ENCODE results near the gene NIPAL3.
A peak's percentile ranks its signal among the peaks of the same experiment; 100 is the strongest.
"Not testable (repeated sequence)": the region's sequence is repeated elsewhere in the genome, so short reads cannot be mapped to it uniquely, and the experiment has no call there.

The NIPAL3 gene

DNA sequence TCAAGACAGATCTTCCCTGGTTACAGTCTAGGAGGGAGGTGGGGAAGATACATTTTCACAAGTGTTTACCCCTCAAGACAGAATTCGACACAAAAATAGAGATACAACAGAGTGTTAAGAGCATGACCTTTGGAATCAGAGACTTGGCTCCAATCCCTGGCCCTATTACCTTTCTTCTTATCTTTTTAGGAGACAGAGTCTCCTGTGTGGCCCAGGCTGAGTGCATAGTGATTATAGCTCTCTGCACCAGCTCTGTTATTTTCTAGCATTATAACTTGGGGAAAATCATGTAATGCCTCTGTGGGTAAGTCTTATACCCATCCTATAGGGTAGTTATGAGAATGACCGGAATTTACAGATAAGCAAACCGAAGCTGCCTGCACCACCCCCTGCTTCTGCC lies 9.8 kb downstream of the NIPAL3 start:
- DNase-seq, result no peak

DNA sequence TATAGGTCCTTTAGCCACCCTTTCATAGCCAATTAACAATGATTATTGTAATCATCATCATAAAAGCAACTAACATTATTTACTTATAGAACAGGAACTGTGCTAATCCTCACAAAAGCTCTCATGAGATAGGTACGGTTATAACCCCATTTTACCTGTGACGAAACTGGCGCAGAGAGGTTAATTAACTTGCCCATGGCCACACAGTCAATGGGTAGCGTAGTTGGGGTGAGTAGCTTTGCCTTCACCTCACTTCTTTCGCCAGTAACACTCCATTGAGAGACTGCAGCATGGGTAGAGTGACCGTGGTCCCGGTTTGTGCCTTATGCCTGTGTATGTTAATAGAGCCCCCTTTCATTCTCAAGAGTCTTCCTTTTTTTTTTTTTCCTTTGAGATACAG lies 10.3 kb downstream of the NIPAL3 start:
- no peak for DNase-seq

DNA sequence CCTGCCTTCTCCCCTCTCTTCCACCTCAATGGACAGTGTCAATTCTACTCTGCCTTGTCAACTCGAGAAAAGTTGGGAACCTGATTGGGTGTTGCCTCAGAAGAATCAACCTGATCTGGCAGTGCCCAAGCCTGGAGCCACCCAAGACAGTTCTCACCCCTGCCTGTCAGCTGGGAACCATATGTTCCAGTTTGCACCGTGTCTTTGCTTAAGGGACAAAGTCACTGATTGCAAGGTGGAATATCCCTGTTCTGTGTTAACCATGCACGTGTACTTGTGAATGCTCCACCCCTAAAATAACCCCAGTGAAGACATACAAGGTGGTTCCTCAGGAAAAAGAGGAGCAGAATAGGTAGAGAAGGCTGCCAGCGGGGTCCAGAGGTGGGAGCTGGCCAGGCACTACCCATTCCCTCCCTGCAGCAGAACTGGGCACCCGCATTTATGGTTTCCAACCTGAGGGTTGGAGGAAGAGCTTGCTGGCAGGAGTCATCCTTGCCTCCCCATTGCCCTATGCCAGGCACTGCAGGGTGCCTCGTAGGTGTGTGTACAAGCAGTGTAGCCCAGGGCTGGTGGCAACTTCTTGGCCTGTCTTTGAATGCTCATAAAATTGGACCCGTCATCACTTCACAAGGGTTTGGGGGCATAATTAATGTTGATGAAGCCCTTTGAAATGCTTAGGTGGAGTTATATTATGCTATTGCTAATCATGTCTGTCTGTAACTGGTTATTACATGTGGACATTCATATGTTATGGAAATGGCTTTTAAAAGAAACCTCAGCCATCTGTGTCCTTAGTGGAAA lies 11.3 kb downstream of the NIPAL3 start:
- no peak for DNase-seq

DNA sequence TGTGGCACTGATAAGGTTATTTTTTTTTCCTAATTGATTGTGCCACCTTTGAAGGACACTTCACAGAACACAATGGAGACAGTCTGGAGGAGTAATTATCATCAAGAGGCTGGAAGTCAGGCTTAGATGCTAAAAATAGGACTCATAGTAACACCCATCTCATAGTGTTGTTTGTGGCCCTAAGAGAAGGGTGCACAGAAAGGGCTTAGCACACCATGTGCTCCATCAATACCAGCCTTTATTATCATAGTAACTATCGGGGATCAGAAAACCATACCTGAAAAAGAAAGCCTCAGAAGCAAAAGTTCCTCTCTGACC lies 11.9 kb downstream of the NIPAL3 start:
- DNase-seq, result peak; percentile 9

DNA sequence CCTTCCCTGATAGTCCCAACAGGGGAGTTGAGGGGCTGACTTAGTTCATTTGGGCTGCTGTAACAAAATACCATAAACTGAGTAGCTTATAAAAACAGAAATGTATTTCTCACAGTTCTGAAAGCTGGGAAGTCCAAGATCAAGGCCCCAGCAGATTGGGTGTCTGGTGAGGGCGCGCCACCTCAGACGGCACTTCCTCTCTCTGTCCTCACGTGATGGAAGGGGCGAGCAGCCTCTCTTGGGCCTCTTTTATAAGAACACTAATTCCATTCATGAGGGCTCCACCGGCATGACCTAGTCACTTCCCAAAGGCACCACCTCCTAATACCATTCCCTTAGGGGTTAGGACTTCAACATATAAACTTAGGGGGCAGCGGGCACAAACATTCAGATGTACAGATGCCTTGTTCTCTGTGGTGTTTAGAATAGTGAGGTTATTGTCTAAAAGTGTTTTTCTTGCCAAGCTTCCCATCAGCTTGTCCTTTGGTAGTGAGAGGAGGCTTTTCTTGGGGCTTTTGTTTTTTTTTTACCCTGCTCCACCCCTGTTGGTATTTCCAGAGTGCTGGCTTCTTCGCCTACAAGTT lies 20.3 kb downstream of the NIPAL3 start:
- DNase-seq, result no peak

DNA sequence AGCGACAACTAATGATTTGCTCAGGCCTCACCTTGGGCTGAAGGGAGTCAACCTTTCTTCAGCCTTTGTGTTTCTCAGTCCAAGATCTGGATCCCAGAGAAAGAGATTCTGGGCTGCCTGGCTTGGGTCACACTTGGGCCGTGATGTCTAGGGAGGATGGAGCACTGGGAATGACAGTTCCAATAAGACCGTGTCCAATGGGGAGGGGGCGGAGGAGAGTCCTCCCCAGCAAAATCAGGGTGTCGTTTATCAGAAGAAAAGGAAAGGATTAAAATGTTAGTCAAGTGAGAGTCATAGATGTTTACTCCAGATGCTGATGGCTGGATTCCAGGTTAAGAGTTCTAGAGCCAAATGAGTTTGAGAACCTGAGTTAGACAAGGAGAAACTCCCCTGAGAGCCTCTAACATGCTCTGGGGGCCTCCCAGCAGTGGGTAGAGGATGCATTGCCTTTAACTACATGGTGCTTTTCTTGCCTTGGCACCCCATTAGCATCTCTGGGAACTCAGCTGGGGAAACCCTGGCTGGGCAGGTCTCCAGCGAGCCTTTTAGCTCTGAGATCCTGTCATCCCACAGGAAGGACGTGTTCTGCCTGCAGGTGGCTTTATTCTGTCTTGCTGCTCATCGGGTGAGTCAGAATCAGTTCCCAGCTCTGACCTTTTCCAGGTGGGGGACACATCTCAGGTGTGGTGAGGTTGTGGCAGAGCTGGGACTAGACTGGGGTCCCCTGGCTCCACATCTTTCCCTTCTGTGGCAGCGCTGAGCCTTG lies 22.2 kb downstream of the NIPAL3 start:
- no peak for DNase-seq

DNA sequence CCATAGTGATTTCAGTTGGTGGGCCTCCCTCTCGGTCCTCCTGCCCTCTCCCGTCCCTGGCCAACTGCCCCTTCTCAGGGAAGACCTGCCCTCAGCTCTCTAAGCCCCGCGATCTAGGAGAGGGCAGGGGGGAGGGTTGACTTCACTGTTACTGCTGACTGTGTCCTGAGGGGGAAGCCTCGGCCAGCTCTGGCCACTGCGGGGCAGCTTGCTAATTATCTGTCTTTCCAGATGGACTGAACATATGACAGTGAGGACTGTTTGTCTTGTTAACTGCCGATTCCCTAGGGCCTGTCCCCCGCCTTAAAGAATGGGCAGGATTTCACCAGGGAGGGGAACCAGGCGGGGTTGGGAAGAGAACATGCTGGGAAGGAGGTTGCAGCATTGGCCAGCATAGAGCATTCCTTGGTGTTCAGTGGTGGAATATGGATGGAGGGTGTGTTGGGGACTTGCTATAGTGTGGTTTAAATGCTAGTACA lies 22.9 kb downstream of the NIPAL3 start:
- DNase-seq, result no peak

DNA sequence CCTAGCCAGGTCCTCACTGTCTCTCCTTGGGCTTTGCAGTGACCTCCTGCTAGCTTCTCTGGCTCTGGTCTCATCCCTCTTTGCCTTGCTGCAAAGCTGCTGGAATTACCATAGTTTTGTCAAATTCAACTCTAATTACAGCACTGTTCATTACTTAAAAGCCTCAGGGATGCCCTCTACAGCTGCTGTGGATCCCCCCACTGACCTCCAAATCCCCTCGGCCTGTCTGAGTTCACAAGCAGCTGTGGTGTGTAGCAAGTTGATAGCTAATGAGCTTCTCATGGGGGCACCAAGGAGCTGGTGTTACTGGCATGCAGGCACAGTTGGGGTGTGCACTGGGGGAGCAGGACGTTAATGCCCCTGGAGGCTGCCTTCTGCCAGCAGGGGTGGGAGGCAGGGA lies 24.8 kb downstream of the NIPAL3 start:
- DNase-seq, result no peak

DNA sequence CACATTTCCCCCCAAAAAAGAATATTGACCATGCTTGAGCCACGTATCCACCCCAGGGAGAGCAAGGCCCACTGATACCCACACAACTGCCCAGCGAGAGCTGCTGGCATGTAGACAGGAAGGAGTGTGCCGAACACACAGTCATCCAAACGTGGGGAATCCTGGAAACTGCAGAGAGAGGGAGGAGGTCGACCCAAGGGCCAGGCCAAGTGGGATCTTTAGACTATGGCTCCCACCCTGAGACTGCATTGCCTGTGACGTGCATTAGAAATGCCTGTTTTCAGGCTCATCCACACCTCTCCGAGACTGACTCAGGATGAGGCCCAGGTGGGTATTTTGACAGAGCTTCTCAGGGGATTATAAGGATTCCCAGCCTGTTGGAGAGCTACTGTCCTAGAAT lies 25.9 kb downstream of the NIPAL3 start:
- no peak for DNase-seq

DNA sequence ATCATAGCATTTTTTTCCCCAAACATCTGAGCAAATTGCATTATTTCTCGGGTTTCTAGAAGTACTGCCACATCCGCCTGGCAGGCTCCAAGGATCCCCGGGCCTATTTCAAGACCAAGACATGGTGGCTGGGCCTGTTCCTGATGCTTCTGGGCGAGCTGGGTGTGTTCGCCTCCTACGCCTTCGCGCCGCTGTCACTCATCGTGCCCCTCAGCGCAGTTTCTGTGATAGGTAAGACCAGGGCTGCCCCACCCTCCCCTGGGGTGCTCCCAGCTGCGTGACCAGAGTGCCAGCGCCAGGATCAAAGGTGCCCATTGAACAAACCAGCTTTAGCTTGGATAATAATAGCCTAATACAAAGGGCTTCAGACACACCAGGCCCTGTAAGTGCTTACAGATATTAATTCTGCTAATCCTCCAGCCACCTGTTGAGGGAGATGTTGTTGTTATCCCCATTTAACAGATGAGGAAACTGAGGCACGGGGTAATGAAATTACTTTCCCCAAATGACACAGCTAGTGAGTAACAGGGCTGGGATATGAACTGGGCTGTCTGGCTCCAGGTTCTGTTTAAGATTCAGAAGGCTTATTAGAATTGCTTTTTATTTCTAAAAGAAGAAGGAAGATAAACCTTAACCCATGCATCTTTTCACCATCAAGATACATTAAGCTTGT lies 26.5 kb downstream of the NIPAL3 start:
- no peak for DNase-seq

DNA sequence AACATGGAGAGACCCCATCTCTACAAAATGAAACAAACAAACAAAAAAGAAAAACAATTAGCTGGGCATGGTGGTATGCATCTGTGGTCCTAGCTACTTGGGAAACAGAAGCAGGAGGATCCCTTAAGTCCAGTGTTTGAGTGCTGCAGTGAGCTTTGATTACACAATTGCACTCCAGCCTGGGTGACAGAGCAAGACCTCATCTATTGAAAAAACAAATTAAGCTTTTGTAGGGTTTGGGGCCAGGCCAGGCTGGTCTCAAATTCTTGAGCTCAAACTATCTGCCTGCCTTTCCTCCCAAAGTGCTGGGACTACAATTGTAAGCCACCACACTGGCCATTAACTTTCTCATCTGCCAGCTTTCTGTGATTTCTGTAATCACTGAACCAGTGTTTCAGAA lies 27.2 kb downstream of the NIPAL3 start:
- DNase-seq, result no peak

DNA sequence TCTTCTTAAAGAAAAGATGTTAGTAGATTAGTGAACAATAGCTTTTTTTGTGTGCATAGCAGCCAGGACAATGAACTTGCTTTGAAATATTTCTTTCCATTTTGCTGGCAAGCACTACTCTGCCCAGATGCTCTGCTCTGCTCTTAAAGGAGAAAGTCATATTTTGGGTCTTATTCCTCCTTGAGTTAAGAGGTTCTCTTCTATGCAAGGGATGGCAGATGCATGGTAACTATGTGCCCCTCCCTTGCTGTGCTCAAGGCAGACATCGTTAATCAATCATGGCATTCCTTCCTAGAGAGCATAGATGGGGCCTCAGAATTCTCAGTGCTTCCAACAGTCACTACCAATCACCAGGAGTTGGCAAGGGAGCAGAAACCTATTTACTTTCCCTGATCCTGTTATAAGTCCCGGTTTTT lies 27.6 kb downstream of the NIPAL3 start:
- DNase-seq, result no peak

DNA sequence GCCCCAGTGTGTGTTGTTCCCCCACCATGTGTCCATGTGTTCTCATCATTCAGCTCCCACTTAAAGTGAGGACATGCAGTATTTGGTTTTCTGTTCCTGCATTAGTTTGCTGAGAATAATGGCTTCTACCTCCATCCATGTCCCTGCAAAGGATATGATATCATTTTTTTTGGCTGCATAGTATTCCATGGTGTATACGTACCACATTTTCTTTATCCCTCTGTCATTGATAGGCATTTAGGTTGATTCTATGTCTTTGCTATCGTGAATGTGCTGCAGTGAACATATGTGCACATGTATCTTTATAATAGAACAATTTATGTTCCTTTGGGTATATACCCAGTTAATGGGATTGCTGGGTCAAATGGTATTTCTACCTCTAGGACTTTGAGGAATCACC lies 30.8 kb downstream of the NIPAL3 start:
- DNase-seq, result not testable (repeated sequence)

DNA sequence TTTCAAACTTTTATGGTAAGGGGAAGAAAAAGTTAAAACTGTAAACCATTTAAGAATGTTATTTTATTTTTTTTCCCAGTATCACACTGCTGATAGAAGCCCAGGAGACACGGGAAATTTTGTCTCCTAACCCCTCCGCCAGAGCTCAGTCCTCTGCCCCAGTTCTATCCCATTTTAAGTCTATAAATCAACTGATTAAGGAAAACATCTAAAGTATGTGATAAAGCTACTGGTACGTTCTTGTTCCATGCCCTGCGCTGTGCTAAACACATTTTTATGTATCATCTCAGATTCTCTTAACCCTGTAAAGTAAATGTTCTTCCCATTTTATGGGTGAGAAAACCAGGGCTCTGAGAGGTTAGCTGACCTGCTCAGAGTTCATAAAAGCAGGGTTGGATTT lies 34.7 kb downstream of the NIPAL3 start:
- DNase-seq, result no peak

DNA sequence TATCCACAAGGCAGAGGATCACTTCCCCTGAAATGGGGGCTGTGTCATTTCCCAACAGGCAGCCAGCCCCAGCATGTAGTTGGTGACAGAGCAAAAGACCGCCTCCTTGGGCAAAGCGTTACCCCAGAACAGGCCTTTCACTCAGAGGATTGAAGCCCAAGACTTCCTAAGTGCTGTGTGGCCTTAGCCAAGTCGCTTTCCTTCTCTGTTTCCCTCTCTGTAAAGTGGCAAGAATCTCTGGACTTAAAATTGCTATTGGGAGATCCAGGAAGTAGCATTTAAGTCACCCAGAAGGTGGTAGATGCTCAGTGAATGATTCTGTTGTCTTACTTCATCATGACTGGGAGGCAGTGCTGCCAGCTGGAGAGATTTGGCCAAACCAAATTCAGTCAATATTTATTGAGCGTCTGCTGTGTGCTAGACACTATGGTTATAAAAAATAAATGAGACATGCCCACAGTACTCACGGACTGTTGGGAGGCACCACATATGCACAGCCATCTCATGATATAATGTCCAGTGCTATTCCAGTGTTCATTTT lies 35.3 kb downstream of the NIPAL3 start:
- no peak for DNase-seq

DNA sequence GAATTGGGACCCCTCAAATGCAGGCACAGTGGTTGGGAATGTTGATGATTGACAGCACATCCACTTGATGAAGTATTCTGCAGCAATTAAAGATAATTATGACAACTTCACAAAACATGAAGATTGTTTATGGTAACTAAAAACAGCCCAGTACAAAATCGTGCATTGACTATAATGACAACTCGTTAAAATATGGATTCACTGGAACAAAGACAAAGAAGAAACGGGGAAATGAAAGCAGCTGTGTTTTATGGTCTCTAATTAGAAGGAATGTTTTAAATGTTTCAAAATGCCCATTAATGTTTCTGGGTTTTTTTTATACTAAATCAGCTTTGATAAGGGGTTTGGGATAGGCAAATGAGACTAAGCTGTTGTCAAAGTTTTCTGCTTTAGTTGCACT lies 36.1 kb downstream of the NIPAL3 start:
- no peak for DNase-seq

DNA sequence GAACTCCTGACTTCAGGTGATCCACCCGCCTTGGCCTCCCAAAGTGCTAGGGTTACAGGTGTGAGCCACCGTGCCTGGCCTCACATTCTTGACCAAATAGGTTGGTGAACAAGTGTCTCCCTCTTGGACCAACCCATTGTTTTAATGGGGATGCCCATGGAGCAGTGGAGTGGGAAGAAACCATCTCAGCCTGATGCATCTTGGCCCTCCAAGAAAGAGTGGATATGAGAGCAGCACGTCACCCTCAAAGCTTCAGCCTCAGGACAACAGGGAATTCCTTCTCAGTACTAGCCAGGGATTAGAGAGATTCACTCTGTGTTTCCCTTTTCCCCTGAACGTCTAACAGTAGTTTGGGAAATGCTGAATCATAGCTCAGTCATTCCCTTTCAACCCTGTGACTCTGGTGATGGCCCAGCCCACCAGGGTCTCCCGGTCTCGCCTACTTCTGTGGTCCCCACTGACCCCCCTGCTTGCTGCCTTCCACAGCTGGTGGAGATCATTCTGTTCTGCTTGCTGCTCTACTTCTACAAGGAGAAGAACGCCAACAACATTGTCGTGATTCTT lies 37.4 kb downstream of the NIPAL3 start:
- no peak for DNase-seq

DNA sequence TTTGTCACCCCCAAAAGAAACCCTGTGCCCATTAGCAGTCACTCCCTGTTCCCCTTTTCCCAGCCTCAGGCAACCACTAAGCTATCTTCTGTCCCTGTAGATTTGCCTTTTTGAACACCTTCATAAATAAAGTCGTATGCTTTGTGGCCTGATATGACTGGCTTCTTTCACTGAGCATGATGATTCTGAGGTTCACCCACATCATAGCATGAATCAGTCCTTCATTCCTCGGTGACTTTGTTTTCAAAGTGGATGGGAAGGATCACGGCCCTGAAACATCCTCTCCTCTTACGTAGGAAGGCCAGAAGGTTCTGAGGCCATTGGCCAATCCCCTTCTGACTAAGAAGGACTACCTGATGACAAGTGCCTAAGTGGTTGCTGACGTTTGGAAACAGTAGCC lies 39.1 kb downstream of the NIPAL3 start:
- DNase-seq, result no peak

DNA sequence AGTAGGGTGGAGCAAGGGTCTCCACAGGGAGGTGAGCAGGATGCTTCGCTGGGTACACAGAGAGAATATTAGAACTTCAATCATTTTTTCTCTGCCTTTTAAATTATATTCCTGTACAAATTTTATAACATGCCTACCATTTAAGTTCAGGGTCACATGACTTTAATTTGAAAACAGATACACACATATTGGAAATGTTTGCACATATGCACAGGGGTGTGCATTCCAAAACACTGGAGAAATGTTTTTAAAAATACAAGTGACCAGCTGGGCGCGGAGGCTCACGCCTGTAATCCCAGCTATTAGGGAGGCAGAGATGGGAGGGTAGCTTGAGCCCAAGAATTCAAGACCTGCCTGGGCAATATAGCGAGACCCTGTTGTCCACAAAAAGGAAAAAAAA lies 39.7 kb downstream of the NIPAL3 start:
- DNase-seq, result no peak

DNA sequence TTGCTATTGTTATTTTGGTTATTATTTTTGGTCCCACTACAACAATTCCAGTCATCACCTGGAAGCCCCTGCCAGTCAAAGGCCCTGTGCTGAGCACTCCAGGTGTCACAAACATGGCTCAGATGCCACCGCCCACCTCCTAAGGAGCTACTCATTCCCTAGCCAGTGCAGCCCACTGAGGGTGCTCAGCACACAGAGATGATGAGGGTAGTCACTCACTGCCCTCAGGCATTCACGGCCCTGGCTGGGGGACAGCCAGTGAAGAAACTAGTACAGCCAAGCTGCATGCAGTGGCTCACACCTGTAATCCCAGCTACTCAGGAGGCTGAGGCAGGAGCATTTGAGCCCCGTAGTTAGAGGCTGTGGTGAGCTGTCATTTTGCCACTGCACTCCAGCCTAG lies 42.3 kb downstream of the NIPAL3 start:
- DNase-seq, result no peak

DNA sequence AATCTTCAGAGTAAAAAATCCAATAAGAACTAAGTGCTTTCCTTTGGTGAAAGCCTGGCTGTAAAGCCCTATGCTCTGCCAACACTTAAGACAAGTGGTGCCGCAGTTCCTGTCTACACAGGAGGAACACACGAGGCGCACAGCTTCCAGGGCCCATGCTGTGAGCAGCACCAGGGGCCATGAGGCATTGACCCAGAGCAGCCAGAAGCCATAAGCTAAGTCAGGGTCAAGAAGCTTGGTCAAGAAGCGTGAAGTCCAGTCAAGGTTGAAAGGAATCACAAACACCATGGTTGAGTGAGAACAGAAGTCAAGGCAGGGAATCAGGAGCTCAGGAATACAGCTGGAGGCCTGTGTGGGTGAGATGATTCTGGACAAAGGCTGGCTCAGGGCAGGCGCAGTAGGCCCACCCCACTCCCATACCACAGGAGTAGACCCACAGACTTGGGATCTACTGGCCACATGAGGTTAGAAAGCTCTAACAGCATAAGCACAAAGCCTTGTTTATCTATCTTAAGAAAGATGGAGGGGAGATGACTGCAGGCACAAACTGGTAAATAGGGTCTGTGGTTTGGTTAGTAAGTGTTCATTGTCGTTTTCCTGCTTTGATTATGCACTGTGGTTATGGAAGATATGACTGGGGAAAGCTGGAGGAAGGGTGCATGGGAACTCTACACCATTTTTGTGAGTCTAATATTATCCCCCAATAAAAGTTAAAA lies 44.1 kb downstream of the NIPAL3 start:
- no peak for DNase-seq

DNA sequence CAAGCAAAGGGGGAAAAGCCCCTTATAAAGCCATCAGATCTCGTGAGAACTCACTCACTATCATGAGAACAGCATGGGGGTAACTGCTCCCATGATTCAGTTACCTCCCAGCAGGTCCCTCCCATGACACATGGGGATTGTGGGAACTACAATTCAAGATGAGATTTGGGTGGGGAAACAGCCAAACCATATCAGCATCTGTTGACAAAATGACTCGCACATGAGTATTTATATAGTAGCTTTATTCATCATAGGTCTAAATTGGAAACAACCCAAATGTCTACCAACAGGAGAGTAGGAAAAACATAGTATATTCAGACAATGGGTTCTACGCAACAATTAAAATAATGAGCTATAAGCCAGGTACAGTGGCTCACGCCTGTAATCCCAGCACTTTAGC lies 46.5 kb downstream of the NIPAL3 start:
- not testable (repeated sequence) for DNase-seq

Measured in NCI-H2029 (cell line).